ENCODE measurements around the gene RNF130.

GRCh38 chr5:180116077-180116999 lies 44.8 kb upstream of the RNF130 start:
- TF ChIP-seq RAD21 (IDR thresholded peaks at IDR 0.05) (no peak), CTCF (IDR thresholded peaks at IDR 0.05; ENCODE audit: low read depth, low read length, missing input control) (no peak), REST (IDR thresholded peaks at IDR 0.05) (no peak), EGR1 (IDR thresholded peaks at IDR 0.05; ENCODE audit: low read depth in 2 of 2) (no peak), YY1 (IDR thresholded peaks at IDR 0.05) (no peak), JUND (IDR thresholded peaks at IDR 0.05) (no peak), TAF1 (conservative IDR thresholded peaks at IDR 0.05) (no peak), GABPA (IDR thresholded peaks at IDR 0.05 in 1 of 2, conservative IDR thresholded peaks at IDR 0.05 in 1 of 2) (no peak), MAX (IDR thresholded peaks at IDR 0.05) (no peak), RXRA (IDR thresholded peaks at IDR 0.05) (no peak), HNF4G (IDR thresholded peaks at IDR 0.05) (no peak)
